GM20000 (cell line): ENCODE data around the gene ZMYM4.

Experiments used
- DNase-seq: peaks from one replicate; pipeline ENCODE4 v3.0.0; 2012; ENCODE audit warnings: low spot score
- CTCF ChIP-seq: IDR thresholded peaks from 2 replicates; pipeline ENCODE4 v1.5.1; 2012; ENCODE audit warnings: mild to moderate bottlenecking, control low read depth; ENCODE audit errors: extremely low read depth, missing control alignments

Gene ZMYM4

GRCh38 chr1:35470977-35471613, 202.6 kb downstream of the ZMYM4 start:
- no peak for TF ChIP-seq CTCF
- DNase-seq = no peak
